ENCODE results near the gene MVK.

DNA sequence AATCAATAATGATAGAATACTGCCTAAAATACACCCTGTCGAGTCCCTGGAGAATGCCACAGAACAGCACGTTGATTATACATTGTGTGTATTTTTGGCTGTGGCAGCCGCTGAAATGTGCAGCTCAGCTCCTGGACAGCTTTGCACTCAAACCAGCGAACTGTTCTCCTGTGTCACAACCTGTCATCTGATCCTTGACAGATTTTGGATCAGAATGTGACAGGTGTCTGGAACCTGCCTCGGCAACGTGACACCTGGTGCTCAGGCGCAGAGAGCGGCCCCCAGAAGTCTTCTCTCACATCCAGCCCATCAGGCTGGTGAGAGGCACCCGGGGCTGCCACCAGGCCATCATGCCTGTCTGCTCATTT lies 19.3 kb downstream of the MVK start:
- TF ChIP-seq, protein P1, sequence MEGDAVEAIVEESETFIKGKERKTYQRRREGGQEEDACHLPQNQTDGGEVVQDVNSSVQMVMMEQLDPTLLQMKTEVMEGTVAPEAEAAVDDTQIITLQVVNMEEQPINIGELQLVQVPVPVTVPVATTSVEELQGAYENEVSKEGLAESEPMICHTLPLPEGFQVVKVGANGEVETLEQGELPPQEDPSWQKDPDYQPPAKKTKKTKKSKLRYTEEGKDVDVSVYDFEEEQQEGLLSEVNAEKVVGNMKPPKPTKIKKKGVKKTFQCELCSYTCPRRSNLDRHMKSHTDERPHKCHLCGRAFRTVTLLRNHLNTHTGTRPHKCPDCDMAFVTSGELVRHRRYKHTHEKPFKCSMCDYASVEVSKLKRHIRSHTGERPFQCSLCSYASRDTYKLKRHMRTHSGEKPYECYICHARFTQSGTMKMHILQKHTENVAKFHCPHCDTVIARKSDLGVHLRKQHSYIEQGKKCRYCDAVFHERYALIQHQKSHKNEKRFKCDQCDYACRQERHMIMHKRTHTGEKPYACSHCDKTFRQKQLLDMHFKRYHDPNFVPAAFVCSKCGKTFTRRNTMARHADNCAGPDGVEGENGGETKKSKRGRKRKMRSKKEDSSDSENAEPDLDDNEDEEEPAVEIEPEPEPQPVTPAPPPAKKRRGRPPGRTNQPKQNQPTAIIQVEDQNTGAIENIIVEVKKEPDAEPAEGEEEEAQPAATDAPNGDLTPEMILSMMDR (IDR thresholded peaks at IDR 0.05) = no peak
- TF ChIP-seq POLR2A (IDR thresholded peaks at IDR 0.05) = no peak

Measured in body of pancreas (tissue), 4 donors.